SH-SY5Y (cell line): ENCODE measurements around the gene SYNGAP1.

ENCODE experiments used
- GATA2 ChIP-seq: IDR thresholded peaks from 2 replicates; pipeline ENCODE4 v1.6.1; 2011; ENCODE audit warnings: mild to moderate bottlenecking, low read depth, low read length
- GATA3 ChIP-seq: IDR thresholded peaks from 2 replicates; pipeline ENCODE4 v1.6.1; 2011; ENCODE audit warnings: low read depth, mild to moderate bottlenecking, low read length, moderate library complexity

DNA sequence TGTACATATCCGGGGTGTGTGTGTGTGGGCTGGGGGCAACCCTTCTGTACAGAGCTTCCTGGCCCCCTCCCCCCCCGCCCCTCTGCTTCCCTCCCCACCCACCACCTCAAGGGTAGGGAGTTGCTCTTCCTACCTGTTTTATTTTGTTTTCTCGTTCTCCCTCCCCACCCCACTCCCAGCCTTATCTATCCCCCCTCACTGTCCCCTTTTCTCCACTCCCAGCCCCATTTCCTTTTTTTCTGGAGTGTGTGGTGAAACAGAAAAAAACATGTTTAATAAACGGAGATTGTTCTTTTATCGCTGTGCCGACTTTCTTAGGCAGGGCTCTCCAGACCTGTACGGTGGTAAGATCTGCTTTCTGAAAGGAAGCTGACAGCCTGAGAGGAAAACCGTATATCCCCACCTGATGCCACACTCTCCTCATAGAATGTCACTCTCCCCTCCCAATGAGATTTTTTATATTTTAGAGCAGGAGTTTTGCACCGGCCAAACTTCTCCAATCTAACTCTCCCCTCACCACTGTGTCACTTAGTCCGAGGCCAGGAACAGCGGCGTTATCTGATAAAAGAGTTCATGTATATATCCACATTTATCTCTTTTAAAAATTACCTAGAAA is 33.6 kb downstream of the SYNGAP1 start:
- TF ChIP-seq GATA3, result no peak
- TF ChIP-seq GATA2, result no peak
